ENCODE measurements around the gene LAGE3.

The LAGE3 gene

GRCh38 chrX:154478728-154479622 is at the start of gene LAGE3:
Gene LAGE3 (minus strand): TSS chrX:154479281. CDS start chrX:154478915, 366 bp downstream.
- DNase-seq (ENCODE audit: low read depth in 1 of 2, low spot score in 1 of 2), result peak; percentile 89 to 91

- peak; percentile 23 to 28 for DNase-seq (ENCODE audit: low read depth in 1 of 2, low spot score in 1 of 2)
Measured at GRCh38 chrX:154526901-154527675, 48.0 kb upstream of the LAGE3 start.

GRCh38 chrX:154525606-154526490 is 46.8 kb upstream of the LAGE3 start:
- no peak for DNase-seq (ENCODE audit: low read depth in 1 of 2, low spot score in 1 of 2)

GRCh38 chrX:154519389-154519788 is 40.3 kb upstream of the LAGE3 start:
- no peak for DNase-seq (ENCODE audit: low read depth in 1 of 2, low spot score in 1 of 2)

GRCh38 chrX:154517101-154517781 is 38.2 kb upstream of the LAGE3 start:
- no peak for DNase-seq (ENCODE audit: low read depth in 1 of 2, low spot score in 1 of 2)

GRCh38 chrX:154516656-154517100 is 37.6 kb upstream of the LAGE3 start:
- DNase-seq (ENCODE audit: low read depth in 1 of 2, low spot score in 1 of 2), result no peak

- peak; percentile 87 to 90 for DNase-seq (ENCODE audit: low read depth in 1 of 2, low spot score in 1 of 2)
Measured at GRCh38 chrX:154515966-154516655, 37.0 kb upstream of the LAGE3 start, which contains the start of gene FAM3A. Gene FAM3A (minus strand): TSS chrX:154516232. CDS start chrX:154515772, 460 bp downstream.

- DNase-seq (ENCODE audit: low read depth in 1 of 2, low spot score in 1 of 2), result no peak
Measured at GRCh38 chrX:154515090-154515965, 36.2 kb upstream of the LAGE3 start.

GRCh38 chrX:154513716-154514115 is 34.6 kb upstream of the LAGE3 start:
- DNase-seq (ENCODE audit: low read depth in 1 of 2, low spot score in 1 of 2), result no peak

- DNase-seq (ENCODE audit: low read depth in 1 of 2, low spot score in 1 of 2), result no peak
Measured at GRCh38 chrX:154512879-154513553, 33.9 kb upstream of the LAGE3 start.

GRCh38 chrX:154511761-154512160 is 32.7 kb upstream of the LAGE3 start:
- no peak for DNase-seq (ENCODE audit: low read depth in 1 of 2, low spot score in 1 of 2)

- DNase-seq (ENCODE audit: low read depth in 1 of 2, low spot score in 1 of 2), result no peak
Measured at GRCh38 chrX:154509455-154509854, 30.4 kb upstream of the LAGE3 start.

GRCh38 chrX:154508384-154508745 is 29.3 kb upstream of the LAGE3 start:
- DNase-seq (ENCODE audit: low read depth in 1 of 2, low spot score in 1 of 2), result no peak

- DNase-seq (ENCODE audit: low read depth in 1 of 2, low spot score in 1 of 2), result no peak
Measured at GRCh38 chrX:154507673-154508383, 28.7 kb upstream of the LAGE3 start.

- DNase-seq (ENCODE audit: low read depth in 1 of 2, low spot score in 1 of 2), result no peak
Measured at GRCh38 chrX:154506483-154507332, 27.6 kb upstream of the LAGE3 start.

GRCh38 chrX:154505734-154506133 is 26.7 kb upstream of the LAGE3 start:
- no peak for DNase-seq (ENCODE audit: low read depth in 1 of 2, low spot score in 1 of 2)

- no peak for DNase-seq (ENCODE audit: low read depth in 1 of 2, low spot score in 1 of 2)
Measured at GRCh38 chrX:154502989-154503388, 23.9 kb upstream of the LAGE3 start.

Data from stimulated activated CD4-positive, alpha-beta T cell treated with anti-CD3 and anti-CD28 coated beads, Interleukin-15, amount 100 ng/mL, for 1 hour (primary cell).